ENCODE measurements around the gene RMDN3.
A peak's percentile ranks its signal among the peaks of the same experiment; 100 is the strongest.

The RMDN3 gene, protein sequence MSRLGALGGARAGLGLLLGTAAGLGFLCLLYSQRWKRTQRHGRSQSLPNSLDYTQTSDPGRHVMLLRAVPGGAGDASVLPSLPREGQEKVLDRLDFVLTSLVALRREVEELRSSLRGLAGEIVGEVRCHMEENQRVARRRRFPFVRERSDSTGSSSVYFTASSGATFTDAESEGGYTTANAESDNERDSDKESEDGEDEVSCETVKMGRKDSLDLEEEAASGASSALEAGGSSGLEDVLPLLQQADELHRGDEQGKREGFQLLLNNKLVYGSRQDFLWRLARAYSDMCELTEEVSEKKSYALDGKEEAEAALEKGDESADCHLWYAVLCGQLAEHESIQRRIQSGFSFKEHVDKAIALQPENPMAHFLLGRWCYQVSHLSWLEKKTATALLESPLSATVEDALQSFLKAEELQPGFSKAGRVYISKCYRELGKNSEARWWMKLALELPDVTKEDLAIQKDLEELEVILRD

DNA sequence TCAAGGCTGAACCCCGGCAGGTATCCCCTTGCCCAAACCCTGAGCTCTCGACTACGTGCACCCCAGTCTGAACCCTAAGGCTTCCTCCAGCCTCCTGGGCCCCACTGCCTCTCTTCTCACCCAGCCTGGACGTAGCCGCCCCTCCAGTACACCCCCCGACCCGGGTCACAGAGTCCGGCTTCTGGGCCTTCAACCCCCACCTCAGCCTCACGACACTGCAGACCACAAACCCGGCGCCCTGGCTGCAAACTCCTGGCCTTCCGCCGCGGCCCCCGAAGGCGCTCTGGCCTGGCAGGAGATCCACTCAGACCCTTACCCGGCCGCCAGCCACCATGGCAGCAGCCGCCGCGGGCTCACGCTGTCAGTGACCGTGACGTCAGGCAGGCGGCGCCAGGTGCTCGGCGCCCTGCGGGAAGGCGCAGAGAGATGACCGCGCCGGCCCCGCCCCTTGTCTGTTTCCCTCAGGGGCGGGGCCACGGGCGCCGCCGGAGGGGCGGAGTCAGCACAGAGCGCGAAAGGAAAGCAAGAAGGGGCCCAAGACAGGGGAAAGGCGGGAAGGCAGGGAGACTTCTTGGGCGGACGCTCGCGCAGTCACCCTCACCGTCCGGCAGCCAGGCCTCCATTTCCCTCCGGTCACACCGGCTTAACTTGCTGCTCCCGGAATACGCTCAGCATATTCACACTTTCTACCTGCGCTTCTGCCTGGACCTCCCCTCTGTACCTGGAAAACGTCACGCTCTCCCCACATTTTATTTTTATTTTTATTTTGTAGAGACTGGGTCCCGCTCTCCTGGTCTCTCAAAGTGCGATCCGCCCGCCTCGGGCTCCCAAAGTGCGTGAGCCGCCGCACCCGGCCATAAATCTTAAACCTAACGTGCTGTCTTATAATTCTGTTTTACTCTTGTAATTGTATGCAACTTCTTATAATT lies at the start of gene RMDN3:
Gene RMDN3, minus strand, starts transcription at position 372 of the 929 bp plus-strand sequence. CDS start 471 bp downstream, outside the sequence.
- DNase-seq = peak; percentile 87

DNA sequence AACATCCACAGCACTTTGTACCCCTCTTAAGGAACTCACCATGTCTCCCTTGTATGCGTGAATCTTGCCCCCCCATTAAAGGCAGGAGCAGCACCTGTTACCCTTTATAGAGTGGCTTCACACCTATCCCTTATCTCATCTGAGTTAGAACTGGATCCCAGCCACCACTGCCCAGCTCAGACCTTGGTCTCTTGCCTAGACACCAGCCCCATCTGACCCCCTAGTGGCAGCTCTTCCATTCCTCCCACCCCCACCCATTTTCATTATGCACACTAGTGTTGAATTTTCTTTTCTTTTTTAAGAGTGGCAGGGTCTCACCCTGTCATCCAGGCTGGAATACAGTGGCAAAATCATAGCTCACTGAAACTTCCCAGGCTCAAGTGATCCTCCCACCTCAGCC lies 48.6 kb upstream of the RMDN3 start:
- DNase-seq = no peak

DNA sequence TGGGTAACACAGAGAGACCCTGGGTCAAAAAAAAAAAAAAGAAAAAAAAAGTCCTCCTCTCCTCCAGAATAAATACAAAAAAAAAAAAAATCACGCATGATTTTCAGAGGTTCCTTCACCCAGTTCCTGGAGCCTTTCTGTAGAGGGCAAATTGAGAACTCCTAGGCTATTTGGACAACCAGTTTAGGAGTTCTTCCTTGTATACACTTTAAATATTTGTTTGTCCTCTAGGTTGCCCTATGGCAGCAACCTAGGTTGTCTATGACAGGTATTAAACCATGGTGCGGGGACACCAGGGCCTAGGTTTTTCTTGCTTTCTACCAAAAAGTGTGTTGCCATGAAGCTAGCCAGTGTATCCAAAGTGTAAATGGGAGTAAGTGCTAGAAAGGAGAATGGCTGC lies 48.0 kb upstream of the RMDN3 start:
- DNase-seq = no peak

DNA sequence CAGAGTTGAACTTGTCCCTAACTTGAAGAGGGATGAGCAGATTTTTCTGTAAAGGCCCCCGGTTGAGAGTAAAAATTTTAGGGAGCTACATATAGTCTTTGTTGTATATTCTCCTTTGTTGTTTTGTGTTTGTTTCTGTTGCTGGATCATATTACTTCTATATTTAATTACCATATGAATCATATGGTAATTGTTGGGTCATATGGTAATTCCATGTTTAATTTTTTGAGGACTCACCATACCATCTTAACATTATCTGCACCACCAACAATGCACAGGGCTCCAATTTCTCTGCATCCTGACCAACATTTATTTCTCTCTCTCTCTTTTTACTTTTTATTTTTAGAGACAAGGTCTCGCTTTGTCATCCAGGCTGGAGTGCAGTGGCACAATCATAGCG lies 44.5 kb upstream of the RMDN3 start:
- DNase-seq = no peak

DNA sequence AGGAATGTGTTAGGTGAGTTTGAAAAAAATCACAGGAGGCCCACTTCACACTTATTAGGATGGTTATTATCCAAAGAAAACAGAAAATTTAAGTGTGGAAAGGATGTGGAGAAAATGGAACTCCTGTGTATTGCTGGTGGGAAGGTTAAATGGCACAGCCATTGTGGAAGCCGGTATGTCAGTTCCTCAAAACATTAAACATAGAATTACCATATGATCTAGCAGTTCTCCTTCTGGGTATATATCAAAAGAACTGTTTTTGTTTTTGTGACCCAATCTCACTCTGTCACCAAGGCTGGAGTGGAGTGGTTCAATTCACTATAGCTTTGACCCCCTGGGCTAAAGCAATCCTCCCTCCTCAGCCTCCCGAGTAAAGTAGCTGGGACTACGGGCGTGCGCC lies 41.5 kb upstream of the RMDN3 start:
- DNase-seq = no peak

DNA sequence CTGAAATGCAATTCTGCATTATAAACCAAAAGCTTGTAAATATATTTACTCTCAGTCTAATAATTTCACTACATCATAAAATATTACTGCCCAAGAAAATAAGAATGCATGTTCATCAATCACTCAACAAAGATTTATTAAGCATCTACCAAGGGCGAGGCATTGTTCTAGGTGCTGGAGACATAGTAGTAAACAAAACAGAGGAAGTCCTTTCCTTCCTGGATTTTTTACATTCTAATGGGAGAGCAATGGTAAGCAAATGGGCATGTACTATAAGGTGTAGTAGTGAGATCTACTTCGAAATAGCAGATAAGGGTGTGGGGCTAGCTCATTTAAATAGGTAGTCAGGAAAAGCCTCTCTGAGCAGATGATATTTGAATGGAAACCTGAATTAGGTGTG lies 41.0 kb upstream of the RMDN3 start:
- no peak for DNase-seq

DNA sequence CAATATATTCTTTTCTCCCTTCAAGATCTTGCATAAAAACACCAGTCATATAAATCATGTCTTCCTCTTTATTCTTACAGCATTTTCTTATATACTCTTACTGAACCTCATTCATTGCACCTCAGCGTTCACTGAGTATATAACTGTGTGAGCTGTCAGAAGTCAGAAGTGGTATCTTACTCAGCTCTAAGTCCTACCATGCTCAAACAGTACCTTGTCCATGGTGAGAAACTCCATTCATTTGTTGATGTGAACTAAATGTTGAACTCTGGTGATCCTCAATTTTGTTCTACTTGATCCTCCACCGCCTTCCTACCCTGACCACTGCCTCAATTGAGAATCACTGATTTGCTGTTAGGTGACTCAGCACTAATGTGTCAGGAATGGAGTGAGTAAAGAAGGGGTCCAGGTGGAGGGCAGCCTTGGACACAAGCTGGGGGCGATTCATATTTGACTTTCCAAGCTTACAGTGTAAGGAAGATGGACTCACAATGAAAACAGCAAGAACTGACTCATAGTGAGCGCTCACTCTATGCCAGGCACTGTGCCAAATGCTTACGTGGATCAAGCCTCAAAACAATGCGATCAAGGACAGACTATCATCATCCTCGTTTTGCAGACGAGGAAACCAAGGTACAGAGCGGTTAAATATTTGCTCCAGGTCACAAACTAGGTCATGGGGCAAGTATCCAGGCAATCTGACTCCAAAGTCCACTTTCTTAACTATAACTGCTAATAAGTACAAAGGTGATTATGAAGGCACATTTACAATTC lies 38.3 kb upstream of the RMDN3 start:
- peak; percentile 35 for DNase-seq

DNA sequence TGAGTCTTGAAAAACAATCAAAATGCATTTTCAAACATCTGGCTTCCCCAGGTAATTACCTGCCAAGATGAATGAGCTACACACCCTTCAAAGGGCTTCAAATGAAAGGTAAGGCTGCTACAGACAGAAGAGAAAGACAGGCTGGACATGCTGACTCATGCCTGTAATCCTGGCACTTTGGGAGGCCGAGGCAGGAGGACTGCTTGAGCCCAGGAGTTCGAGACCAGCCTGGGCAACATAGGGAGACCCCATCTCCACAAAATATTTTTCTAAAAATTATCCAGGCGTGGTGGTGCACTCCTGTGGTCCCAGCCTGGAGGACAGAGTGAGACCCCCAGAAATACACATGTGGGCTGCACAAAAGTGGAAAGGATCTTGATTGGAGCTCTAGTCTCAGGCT lies 37.3 kb upstream of the RMDN3 start:
- no peak for DNase-seq

DNA sequence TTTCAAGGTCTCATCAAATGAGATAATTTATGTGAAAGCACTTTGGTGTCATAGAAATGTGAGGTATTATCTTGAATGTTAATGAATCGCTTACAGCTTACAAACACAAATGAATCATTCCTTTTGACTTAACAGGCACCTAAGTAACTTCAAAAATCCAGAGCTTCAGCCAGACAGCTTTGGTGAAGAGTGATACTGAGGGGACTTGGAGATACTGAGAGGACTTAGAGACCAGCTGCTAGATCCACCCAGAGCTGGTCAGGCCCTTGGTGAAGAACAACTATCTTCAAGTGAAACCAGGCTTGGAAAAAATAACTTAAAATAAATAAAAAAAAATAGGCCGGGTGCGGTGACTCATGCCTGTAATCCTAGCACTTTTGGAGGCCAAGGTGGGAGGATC lies 35.7 kb upstream of the RMDN3 start:
- DNase-seq = no peak

DNA sequence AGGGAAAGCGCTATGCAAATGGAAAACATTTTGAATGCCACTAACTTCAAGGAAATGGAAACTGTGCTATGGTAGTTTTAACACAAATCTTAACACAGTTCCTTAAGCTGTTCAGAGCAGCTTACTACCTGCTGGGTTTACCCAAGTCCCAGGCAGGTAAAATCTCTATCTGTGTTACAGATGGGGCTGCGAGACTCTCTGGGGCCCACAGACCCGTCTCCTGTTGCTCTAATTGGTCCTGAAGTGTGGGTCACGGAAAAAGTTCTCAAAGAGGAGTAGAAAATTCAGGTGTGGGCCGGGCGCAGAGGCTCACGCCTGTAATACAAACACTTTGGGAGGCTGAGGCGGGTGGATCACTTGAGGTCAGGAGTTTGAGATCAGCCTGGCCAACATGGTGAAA lies 34.9 kb upstream of the RMDN3 start:
- no peak for DNase-seq

DNA sequence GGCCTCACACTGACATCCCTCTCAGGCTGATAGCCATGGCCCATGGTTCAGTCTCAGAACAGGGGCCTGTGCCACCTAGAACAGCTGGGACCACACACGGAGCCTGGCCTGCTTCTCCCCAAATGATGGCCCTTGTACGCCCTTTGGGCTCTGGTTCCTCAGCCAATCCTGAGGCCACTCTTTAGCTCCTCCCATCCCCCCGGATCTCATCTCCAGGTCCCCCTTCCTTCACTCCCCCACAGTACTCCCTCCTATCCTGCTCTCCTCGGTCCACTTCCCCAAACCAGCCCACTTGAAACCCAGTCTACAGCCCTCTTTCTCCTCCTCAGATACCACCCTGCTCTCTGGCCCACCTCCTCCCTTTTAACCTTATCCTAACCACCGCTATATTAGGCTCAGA lies 34.1 kb upstream of the RMDN3 start:
- no peak for DNase-seq

DNA sequence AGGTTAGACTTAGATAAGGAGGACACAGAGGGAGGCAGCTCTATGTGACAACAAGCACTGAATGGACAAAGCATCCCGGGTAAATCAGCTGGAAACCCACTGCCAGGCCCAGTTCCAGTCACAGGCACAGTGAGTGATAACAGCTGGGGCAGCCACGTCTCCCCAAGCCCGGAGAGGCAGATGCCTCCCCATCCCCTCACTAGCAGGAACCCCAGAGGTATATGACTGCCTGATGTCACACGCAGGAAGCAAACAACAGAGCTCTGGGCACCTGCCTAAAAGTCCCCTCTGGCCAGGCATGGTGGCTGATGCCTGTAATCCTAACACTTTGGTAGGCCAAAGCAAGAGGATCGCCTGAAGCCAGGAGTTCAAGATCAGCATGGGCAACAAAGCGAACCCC lies 32.9 kb upstream of the RMDN3 start:
- peak; percentile 76 for DNase-seq

DNA sequence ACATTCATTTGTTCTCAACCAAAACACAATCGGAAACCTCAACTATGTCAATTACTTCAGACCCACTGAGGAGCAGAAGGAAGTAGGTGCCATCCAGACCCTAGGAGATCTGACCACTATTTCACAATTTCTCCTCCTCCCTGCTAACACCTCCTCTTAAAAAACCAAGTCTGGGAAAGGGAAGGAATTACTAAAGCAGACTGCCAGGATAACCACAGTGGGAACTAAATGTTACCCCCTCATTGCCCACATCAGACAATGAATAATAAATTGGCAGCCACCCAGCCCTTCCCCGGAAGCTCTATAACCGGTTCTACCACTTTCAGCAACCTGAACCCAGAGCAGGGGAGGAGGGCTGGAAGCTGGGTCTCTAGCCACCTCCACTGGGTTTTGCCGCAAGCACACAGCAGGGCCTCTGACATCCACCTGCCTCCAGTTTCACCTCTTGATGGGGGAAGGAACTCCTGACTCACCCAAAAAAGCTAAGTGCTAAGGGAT lies 32.3 kb upstream of the RMDN3 start:
- peak; percentile 96 for DNase-seq

DNA sequence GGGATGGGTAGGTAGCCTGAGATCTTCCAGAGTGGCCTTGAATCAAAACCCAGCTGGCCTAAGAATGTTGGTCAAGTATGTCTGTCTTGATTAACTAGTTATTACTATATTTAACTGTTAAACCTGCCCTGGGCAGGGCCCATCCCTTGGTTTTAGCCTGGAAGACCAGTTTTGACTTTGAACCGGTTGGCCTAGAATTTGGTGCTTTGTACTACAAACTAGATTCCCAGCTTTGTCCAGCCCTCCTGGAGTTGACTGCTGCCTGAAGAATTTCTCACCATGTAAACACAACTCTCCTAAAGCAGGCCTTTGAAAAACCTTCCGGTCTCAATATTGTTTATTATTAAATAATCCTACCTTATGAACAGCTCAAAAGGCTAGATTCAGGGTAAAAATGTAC lies 30.8 kb upstream of the RMDN3 start:
- no peak for DNase-seq

DNA sequence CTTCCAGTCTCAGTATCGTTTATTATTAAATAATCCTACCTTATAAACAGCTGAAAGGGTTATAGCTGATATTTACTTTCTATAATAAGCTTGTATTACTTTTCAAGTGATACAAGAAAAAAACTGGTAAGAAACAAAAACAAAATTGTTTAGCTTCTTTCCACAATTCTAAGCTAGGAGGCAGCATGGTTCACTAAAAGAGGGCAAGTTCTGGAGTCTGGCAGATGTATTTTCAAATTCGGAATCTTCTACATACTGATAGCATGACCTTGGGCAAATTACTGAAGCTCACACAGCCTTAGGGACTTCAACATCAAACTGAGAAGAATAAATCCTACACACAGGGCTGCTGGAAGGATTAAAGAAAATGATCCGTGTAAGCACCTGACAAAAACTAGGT lies 30.1 kb upstream of the RMDN3 start:
- no peak for DNase-seq

DNA sequence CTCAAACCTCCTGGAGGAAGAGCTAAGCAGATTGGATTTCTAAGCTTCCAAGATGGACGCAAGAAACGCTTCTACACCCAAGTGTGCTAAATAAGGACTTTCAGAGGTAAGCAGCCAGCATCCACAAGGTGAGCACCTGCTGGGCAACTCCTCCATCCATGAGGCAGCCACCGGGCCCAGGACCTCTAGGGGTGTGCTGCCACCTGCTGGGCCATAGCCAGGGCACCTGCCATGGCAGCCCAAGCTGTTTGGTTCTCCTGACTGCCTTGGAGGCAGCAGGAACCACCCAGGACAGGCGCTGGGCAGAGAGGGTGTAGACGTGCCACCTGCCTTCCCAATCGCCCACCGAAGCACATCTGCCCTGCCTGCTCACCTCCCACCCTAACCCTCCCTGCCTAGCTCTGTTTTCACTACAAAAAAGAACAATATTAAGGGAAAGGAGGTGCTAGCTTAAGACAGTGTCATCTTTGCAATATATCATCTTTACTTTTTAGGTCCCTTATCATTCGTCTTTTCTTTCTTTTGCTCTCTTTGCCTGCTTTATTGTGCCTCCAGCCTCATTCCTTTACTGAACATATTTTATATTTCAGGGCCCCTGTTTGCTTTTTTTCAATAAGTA lies 27.7 kb upstream of the RMDN3 start:
- DNase-seq = peak; percentile 68

DNA sequence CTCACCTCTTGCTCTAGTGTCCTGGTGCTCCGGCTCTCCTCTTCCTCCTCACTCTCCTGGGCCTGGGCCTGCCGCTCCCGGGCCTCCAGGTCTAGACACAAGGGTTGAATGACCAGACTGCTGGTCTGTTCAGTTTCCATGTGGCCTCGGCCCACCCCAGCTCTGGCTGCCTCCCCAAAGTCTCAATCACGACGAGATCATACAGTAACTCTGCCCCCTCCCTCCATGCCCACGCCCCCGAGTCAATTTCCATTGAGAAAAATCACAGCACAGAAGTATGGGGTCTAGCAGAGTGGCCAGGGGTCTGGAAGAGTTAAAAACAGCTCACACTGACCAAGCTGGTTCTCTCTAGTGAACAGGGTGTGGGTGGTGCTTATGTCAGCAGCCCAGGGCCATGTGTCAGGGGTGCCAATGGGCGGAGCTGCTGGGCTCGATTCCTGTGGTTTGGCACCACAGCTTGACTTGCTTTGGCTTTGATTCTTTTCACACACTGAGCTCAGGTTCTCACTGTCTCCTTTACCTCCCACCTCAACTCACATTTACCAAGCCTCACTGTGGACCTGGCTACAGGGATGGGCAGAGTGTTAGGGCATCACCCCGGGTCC lies 21.6 kb upstream of the RMDN3 start:
- no peak for DNase-seq

DNA sequence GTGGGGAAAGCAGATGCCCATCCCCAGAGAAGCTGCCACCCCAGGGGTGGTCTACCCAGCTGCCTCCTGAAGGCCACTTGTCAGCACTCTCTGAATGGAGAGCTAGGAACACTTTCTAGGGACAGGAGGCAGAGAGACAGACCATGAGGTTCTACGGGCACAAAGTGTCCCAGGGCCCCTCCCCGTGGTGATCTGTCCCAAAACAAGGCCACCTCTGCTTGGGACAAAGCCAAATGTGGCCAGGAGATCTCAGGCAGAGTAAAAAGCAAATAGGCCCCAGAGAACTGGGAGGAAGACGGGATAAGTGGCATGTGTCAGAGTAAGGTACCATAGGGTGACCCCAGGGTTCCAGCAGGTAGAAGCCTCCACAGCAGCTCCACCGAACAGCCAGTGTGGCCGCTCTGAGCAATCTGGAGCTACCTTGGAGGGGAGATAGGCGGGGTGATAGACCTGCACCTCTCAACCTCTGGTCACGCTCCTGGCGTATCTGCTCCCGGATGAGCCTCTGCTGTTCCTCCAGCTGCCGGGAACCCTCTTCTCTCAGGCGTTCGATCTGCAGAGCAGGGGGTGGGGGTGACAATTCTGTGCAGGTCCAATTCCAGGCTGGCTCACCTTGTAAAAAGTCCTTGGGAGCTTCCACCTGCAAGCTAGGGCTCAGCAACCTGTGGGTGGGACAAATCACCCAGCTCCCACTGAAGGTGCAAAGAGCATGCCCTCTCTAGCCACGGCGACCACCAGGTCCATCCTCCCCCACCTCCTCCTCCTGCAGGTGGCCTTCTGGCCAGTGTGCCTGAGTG lies 20.9 kb upstream of the RMDN3 start:
- DNase-seq = no peak

DNA sequence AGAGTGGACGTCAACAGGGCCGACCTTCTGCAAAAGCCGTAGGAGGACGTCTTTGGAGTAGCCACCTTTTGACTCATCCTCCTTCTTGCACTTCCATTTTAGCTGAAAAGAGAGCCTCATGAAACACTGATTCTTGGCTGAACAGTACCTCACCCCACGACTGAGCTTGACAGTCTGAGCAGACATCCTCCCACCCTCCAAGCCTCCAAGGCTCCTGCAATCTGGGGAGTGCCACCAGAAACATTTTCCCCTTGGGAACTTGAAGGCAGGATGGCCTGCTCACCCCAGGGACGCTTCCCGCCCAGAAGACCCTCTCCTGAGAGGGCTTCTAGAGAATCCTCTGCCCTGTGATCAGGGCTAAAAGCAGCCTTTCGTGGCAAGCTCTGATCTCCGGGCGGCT lies 20.0 kb upstream of the RMDN3 start:
- DNase-seq = no peak

DNA sequence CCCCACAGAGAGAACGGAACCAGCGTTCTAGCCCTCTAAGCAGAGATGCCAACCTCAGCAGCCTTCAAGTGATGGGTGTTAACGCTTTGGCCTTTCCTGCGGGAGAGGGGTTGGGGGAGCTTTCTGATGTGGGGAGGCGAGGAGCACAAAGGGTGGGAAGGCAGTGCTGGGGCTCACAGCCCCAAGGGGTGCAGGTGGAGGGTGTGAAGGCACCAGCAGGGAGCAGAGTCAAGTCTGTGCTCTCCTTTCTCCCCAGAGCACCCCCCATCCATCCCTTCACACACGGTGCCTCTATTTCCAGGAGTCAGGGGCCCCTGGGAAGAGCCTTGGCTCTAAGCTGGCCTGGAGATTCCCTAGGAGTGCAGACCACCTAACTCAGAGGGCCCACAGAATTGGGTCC lies 18.8 kb upstream of the RMDN3 start:
- no peak for DNase-seq

DNA sequence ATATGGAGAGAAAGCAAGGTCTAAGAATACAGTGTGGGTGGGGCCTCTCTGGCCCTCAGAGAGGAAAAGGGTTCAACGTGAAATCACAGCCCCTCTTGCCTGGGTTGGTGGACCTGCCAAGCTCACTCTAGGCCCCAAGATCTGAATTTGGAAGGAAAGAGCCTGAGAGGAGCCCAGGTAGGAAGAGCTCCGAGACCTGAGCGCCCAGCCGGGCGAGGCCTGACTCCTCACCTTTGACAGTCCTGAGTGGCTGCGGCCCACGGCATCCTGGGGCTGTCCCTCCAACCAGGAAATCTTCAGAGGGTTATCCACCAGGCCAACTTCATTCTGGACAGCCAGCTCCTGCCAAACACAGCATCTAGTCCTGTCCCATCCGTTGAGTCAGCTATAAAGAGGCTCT lies 18.4 kb upstream of the RMDN3 start:
- no peak for DNase-seq

All from NCI-H345 (cell line).